Mesendoderm (in vitro differentiated cells): ENCODE results near the gene SEC31B.

Experiments used
- DNase-seq: peaks from one replicate; pipeline ENCODE4 v3.0.0; 2013
- H2AK5ac ChIP-seq: 2 replicates; pipeline ENCODE4 v1.6.1; 2013; ENCODE audit warnings: low read length, inconsistent platforms
- H2BK120ac ChIP-seq: 2 replicates; pipeline ENCODE4 v1.6.1; 2013; ENCODE audit warnings: low read depth, mild to moderate bottlenecking, low read length, moderate library complexity, mixed read lengths
- H2BK15ac ChIP-seq: replicated peaks from 2 replicates; pipeline ENCODE4 v1.6.1; 2013; ENCODE audit warnings: low read depth, mild to moderate bottlenecking, moderate library complexity
- H2BK5ac ChIP-seq: 2 replicates; pipeline ENCODE4 v1.6.1; 2013; ENCODE audit warnings: low read length, inconsistent platforms
- H3K18ac ChIP-seq: 2 replicates; pipeline ENCODE4 v1.6.1; 2013; ENCODE audit warnings: mild to moderate bottlenecking, low read length, mixed read lengths
- H3K23ac ChIP-seq: one replicate; pipeline ENCODE4 v1.6.1; 2013; ENCODE audit warnings: low read length
- H3K27ac ChIP-seq: 2 replicates; pipeline ENCODE4 v1.5.1; 2013; ENCODE audit warnings: low read depth, mild to moderate bottlenecking, inconsistent platforms, low read length, moderate library complexity
- H3K27me3 ChIP-seq: 2 replicates; pipeline ENCODE4 v1.6.1; 2013; ENCODE audit warnings: low read length, control low read depth, mild to moderate bottlenecking, inconsistent platforms; ENCODE audit not compliant: insufficient read depth, poor library complexity
- H3K36me3 ChIP-seq: 2 replicates; pipeline ENCODE4 v1.6.1; 2013; ENCODE audit warnings: low read length, inconsistent platforms; ENCODE audit not compliant: control insufficient read depth, insufficient read depth
- H3K4ac ChIP-seq: one replicate; pipeline ENCODE4 v1.6.1; 2013; ENCODE audit warnings: low read depth, mild to moderate bottlenecking, low read length, moderate library complexity
- H3K4me1 ChIP-seq: 2 replicates; pipeline ENCODE4 v1.6.1; 2013; ENCODE audit warnings: low read depth, low read length, inconsistent platforms; ENCODE audit not compliant: control insufficient read depth
- H3K4me2 ChIP-seq: 2 replicates; pipeline ENCODE4 v1.6.1; 2013; ENCODE audit warnings: low read length
- H3K4me3 ChIP-seq: 2 replicates; pipeline ENCODE4 v1.5.1; 2013; ENCODE audit warnings: mild to moderate bottlenecking, low read length
- H3K56ac ChIP-seq: one replicate; pipeline ENCODE4 v1.6.1; 2013; ENCODE audit warnings: low read length
- H3K79me1 ChIP-seq: 2 replicates; pipeline ENCODE4 v1.6.1; 2013; ENCODE audit warnings: low read length, inconsistent platforms
- H3K79me2 ChIP-seq: 2 replicates; pipeline ENCODE4 v1.6.1; 2013; ENCODE audit warnings: mild to moderate bottlenecking, low read length; ENCODE audit not compliant: control insufficient read depth, insufficient read depth
- H3K9ac ChIP-seq: 2 replicates; pipeline ENCODE4 v1.6.1; 2013; ENCODE audit warnings: low read length, inconsistent platforms
- H4K5ac ChIP-seq: one replicate; pipeline ENCODE4 v1.6.1; 2013; ENCODE audit warnings: low read length
- H4K8ac ChIP-seq: one replicate; pipeline ENCODE4 v1.6.1; 2013; ENCODE audit warnings: low read depth, mild to moderate bottlenecking, control low read depth, low read length, moderate library complexity
- WGBS: extraction: QIAGEN DNeasy Blood & Tissue Kit; methylation state at CpG from one replicate; pipeline ENCODE4 v1.1.7; 2013; ENCODE audit warnings: low lambda C conversion rate, missing lambda C conversion rate; ENCODE audit not compliant: insufficient coverage; ENCODE audit errors: extremely low coverage; 5-methylcytosine and 5-hydroxymethylcytosine counted together

Gene SEC31B

DNA sequence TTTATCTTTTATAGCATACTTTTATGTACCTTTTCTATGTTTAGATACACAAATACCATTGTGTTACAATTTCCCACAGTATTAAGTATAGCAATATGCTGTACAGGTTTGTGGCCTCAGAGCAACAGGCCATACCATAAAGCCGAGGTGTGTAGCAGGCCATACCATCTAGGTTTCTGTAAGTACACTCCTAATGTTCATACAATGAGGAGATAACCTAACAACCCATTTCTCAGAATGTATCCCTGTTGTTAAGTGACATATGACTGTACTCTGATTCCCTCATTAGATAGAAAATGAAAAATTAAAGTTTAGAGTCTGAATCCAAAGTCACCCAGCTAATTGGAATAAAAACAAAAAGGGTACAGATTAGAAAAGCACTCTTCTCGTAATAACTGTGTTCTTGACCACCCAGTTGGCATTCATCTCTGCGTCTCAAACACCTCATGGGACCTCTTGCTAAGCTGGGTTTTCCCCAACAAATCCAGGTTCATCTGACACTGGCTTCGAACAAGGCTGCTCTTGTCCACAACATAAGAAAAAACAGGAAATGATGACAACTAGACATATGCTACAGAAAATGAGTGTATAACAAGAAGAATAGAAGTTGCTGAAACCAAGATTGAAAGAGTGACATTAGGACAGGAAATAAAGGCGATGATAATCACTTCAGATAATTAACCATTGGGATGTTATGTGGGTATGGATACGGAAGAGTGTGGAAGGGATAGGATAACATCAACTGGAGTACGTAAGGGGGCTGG lies 8.6 kb upstream of the SEC31B start:
- DNase-seq = no peak
- Histone ChIP-seq H3K79me1 (peaks cover 4% of the 10 kb centered on the region), H2BK5ac (no peak overlapping the region), H2AK5ac (no peak overlapping the region), H2BK15ac (no peak overlapping the region), H3K36me3 (peaks cover 8% of the 10 kb centered on the region), H2BK120ac (no peak overlapping the region), H3K4me2 (no peak overlapping the region), H3K79me2 (peaks cover 3% of the 10 kb centered on the region), H4K8ac (no peak overlapping the region), H3K4me1 (peaks cover 2% of the 10 kb centered on the region), H3K56ac (no peak overlapping the region), H3K4me3 (no peak overlapping the region), H3K9ac (no peak overlapping the region), H3K27ac (no peak overlapping the region), H3K27me3 (no peaks in the 10 kb centered on the region), H3K23ac (no peak overlapping the region), H4K5ac (no peak overlapping the region), H3K18ac (no peak overlapping the region), H3K4ac (no peak overlapping the region)
- WGBS = no CpG with 5 or more reads among the region's 7 CpGs

DNA sequence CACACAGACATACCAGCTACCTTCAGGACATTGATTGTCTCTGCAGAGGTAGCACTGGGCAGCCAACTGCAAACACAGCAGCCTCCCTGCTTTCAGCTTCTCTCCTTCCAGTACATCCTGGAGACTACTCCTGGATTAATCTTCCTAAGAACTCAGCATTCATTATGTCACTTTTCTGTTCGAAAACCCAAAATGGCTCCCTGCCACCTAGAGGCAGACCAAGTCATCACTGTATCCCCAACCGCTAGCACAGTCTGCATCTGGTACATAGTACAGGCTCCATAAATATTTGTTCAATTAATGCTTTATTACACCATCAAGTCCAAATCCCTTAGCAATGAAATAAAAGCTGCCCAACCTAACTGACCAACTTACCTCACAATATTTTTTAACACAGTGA lies 5.0 kb upstream of the SEC31B start:
- no peak overlapping the region for H3K9ac ChIP-seq
- H2BK15ac ChIP-seq = no peak overlapping the region
- no peak overlapping the region for H4K5ac ChIP-seq
- H3K4ac ChIP-seq = no peak overlapping the region
- peaks cover 4% of the 10 kb centered on the region for H3K79me1 ChIP-seq
- no peak overlapping the region for H3K56ac ChIP-seq
- no peak overlapping the region for H2BK5ac ChIP-seq
- peaks cover 3% of the 10 kb centered on the region for H3K79me2 ChIP-seq
- no peak overlapping the region for H3K27ac ChIP-seq
- no peak for DNase-seq
- peaks cover 8% of the 10 kb centered on the region for H3K36me3 ChIP-seq
- H3K27me3 ChIP-seq = peaks cover 5% of the 10 kb centered on the region
- no peak overlapping the region for H2BK120ac ChIP-seq
- H4K8ac ChIP-seq = no peak overlapping the region
- H3K4me3 ChIP-seq = no peak overlapping the region
- H3K4me2 ChIP-seq = no peak overlapping the region
- H2AK5ac ChIP-seq = no peak overlapping the region
- no peaks in the 10 kb centered on the region for H3K4me1 ChIP-seq
- no peak overlapping the region for H3K18ac ChIP-seq
- WGBS = no CpG with 5 or more reads among the region's 2 CpGs
- no peak overlapping the region for H3K23ac ChIP-seq

DNA sequence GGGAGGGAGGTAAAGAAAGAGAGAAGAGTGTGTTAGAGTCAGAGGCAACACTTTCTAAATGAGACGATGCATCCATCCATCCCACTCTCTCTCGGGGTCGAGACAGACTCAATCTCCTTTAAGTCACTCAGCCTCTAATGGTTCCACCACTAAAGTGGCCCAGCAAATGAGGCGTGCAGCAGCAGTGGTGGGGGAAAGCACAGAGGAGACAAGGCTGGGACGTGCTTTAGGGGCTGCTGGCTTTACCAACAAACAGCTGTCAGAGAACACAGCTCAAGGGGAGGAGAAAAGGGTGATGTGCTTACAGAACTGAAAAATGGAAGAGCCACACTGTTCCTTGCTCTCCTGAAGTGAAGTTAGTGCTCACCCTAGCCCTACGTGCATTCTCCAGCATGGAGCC lies 4.5 kb upstream of the SEC31B start:
- Histone ChIP-seq H2AK5ac (no peak overlapping the region), H3K4me3 (no peak overlapping the region), H3K56ac (no peak overlapping the region), H3K79me1 (peaks cover 2% of the 10 kb centered on the region), H3K27ac (no peak overlapping the region), H4K5ac (no peak overlapping the region), H3K9ac (no peak overlapping the region), H3K23ac (no peak overlapping the region), H3K4ac (no peak overlapping the region), H3K36me3 (peaks cover 8% of the 10 kb centered on the region), H2BK15ac (no peak overlapping the region), H3K79me2 (peaks cover 3% of the 10 kb centered on the region), H3K27me3 (peaks cover 5% of the 10 kb centered on the region), H4K8ac (no peak overlapping the region), H2BK120ac (no peak overlapping the region), H3K4me1 (no peaks in the 10 kb centered on the region), H3K18ac (no peak overlapping the region), H2BK5ac (no peak overlapping the region), H3K4me2 (no peak overlapping the region)
- no peak for DNase-seq
- WGBS = no CpG with 5 or more reads among the region's 6 CpGs

DNA sequence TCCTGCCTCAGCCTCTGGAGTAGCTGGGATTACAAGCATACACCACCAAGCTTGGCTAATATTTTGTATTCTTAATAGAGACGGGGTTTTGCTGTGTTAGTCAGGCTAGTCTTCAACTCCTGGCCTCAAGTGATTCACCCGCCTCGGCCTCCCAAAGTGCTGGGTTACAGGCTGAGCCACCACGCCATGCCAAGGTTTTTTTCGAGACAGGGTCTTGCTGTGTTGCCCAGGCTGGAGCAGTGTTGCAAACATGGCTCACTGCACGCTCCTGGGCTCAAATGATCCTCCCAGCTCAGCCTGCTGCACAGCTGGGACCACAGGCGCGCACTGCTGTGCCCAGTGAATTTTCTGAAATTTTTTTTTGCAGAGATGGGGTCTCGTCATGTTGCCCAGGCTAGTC lies 3.3 kb upstream of the SEC31B start:
- no peak overlapping the region for H3K56ac ChIP-seq
- no peak overlapping the region for H3K9ac ChIP-seq
- H3K79me2 ChIP-seq = no peaks in the 10 kb centered on the region
- H3K4me2 ChIP-seq = no peak overlapping the region
- peaks cover 5% of the 10 kb centered on the region for H3K27me3 ChIP-seq
- H3K36me3 ChIP-seq = peaks cover 8% of the 10 kb centered on the region
- no peak overlapping the region for H4K5ac ChIP-seq
- H2BK120ac ChIP-seq = no peak overlapping the region
- H3K4me3 ChIP-seq = no peak overlapping the region
- H3K27ac ChIP-seq = no peak overlapping the region
- no peak for DNase-seq
- no peak overlapping the region for H3K23ac ChIP-seq
- H2BK15ac ChIP-seq = no peak overlapping the region
- no peaks in the 10 kb centered on the region for H3K79me1 ChIP-seq
- no peak overlapping the region for H2BK5ac ChIP-seq
- H4K8ac ChIP-seq = no peak overlapping the region
- H3K18ac ChIP-seq = no peak overlapping the region
- no peaks in the 10 kb centered on the region for H3K4me1 ChIP-seq
- H2AK5ac ChIP-seq = no peak overlapping the region
- no CpG with 5 or more reads among the region's 9 CpGs for WGBS
- no peak overlapping the region for H3K4ac ChIP-seq

DNA sequence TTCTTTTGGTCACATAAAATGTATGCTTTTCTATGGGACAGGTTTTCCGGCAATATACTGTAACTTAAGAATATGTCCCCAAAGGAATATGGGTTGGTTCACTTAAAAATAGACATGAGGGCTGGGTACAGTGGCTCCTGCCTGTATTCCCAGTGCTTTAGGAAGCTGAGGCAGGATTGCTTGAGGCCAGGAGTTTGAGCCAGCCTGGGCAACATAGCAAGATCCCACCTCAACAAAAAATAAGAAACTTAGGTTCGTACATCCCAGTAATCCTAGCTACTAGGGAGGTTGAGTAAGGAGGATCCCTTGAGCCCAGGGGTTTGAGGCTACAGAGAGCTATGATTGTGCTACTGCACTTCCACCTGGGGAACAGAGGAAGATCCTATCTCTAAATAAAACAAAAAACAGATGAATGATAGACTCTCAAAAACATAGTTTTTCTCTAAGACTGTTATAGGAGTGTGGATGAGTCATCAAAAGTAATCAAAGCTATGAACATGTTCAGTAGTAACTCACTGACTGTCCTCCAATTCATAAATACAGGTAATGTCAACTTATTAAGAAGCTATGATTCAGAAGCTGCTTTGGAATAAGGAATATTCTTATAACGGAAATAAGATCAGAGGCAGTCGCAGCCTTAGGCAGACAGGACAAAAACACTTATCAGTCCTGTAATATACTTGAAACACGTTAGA lies 2.6 kb upstream of the SEC31B start:
- H3K36me3 ChIP-seq = peaks cover 8% of the 10 kb centered on the region
- H3K56ac ChIP-seq = no peak overlapping the region
- H3K27me3 ChIP-seq = peaks cover 5% of the 10 kb centered on the region
- H3K4me3 ChIP-seq = no peak overlapping the region
- no peak overlapping the region for H4K8ac ChIP-seq
- H4K5ac ChIP-seq = no peak overlapping the region
- DNase-seq = no peak
- no peak overlapping the region for H2AK5ac ChIP-seq
- no peak overlapping the region for H3K27ac ChIP-seq
- H3K23ac ChIP-seq = no peak overlapping the region
- H2BK120ac ChIP-seq = no peak overlapping the region
- H2BK5ac ChIP-seq = no peak overlapping the region
- H2BK15ac ChIP-seq = no peak overlapping the region
- no peak overlapping the region for H3K18ac ChIP-seq
- H3K4me2 ChIP-seq = no peak overlapping the region
- H3K4ac ChIP-seq = no peak overlapping the region
- no peak overlapping the region for H3K9ac ChIP-seq
- H3K79me2 ChIP-seq = no peaks in the 10 kb centered on the region
- no CpG with 5 or more reads among the region's 5 CpGs for WGBS
- no peaks in the 10 kb centered on the region for H3K79me1 ChIP-seq
- H3K4me1 ChIP-seq = no peaks in the 10 kb centered on the region
